Gastroesophageal sphincter (tissue), 3 donors: ENCODE measurements around the gene ELAVL1.

Experiments used
- EP300 ChIP-seq: sonication (generic); formaldehyde crosslinking; IDR thresholded peaks from one replicate; pipeline ENCODE4 v1.6.1; 2017; ENCODE audit warnings: antibody characterized with exemption, mild to moderate bottlenecking
- POLR2A ChIP-seq, 2 donors: fragments of 450-650 bp; IDR thresholded peaks; one replicate each; pipeline ENCODE4 v1.6.1; 2017; ENCODE audit warnings: antibody characterized with exemption in 2 of 2, mild to moderate bottlenecking in 2 of 2, moderate library complexity in 1 of 2
- TF ChIP-seq, protein P1 (sequence below), 4 experiments: fragments of 200-600 bp in 2 of 4; fragments of 450-650 bp in 2 of 4; sonication (generic) in 1 of 4; IDR thresholded peaks; one replicate each; pipeline ENCODE4 v1.5.1; 2017 to 2019; ENCODE audit warnings: antibody characterized with exemption in 4 of 4, mild to moderate bottlenecking in 2 of 4, moderate library complexity in 2 of 4

DNA sequence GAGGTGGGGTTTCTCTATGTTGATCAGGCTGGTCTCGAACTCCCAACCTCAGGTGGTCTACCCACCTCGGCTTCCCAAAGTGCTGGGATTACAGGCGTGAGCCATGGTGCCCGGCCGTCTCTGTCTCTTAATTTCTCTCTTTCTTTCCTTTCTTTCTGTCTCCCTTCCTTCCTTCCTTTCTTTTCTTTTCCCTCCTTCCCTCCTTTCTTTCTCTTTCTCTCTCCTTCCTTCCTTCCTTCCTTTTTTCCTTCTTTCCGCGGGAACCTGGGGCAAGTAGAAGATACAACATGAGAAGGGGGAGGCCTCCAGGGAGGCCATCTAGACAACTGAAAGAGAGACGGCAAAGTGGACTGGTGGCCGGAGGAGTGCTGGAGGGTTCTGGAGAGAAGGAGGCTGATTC is 15.2 kb upstream of the ELAVL1 start:
- TF ChIP-seq EP300 (no peak), POLR2A (IDR thresholded peaks at IDR 0.05) (no peak)
- TF ChIP-seq, protein P1, sequence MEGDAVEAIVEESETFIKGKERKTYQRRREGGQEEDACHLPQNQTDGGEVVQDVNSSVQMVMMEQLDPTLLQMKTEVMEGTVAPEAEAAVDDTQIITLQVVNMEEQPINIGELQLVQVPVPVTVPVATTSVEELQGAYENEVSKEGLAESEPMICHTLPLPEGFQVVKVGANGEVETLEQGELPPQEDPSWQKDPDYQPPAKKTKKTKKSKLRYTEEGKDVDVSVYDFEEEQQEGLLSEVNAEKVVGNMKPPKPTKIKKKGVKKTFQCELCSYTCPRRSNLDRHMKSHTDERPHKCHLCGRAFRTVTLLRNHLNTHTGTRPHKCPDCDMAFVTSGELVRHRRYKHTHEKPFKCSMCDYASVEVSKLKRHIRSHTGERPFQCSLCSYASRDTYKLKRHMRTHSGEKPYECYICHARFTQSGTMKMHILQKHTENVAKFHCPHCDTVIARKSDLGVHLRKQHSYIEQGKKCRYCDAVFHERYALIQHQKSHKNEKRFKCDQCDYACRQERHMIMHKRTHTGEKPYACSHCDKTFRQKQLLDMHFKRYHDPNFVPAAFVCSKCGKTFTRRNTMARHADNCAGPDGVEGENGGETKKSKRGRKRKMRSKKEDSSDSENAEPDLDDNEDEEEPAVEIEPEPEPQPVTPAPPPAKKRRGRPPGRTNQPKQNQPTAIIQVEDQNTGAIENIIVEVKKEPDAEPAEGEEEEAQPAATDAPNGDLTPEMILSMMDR (IDR thresholded peaks at IDR 0.05), result no peak
